Measurements from ENCODE around the gene LTBP2.

The LTBP2 gene

GRCh38 chr14:74528886-74529285 is 83.2 kb downstream of the LTBP2 start:
- H3K4me3 Mint-ChIP-seq: no peak overlapping the region
- H3K27me3 Mint-ChIP-seq: peaks cover 39% of the 10 kb centered on the region
- CTCF ChIA-PET: interaction anchor here (1.1 kb wide), 1 partner anchor 27 kb away, joined by 3 read pairs; no protein-coding TSS in a partner anchor
- H3K4me1 Mint-ChIP-seq: peaks cover 9% of the 10 kb centered on the region
- H3K9me3 Mint-ChIP-seq: no peaks in the 10 kb centered on the region
- no peaks in the 10 kb centered on the region for H3K36me3 Mint-ChIP-seq
- DNase-seq: no peak
- H3K27ac Mint-ChIP-seq: no peak overlapping the region

GRCh38 chr14:74528406-74528805 is 83.6 kb downstream of the LTBP2 start:
- peaks cover 4% of the 10 kb centered on the region for H3K4me1 Mint-ChIP-seq
- no peak overlapping the region for H3K4me3 Mint-ChIP-seq
- no peak for DNase-seq
- H3K27ac Mint-ChIP-seq: no peak overlapping the region
- CTCF ChIA-PET: no interaction called here
- H3K9me3 Mint-ChIP-seq: no peaks in the 10 kb centered on the region
- H3K27me3 Mint-ChIP-seq: peaks cover 38% of the 10 kb centered on the region
- no peaks in the 10 kb centered on the region for H3K36me3 Mint-ChIP-seq

DNA sequence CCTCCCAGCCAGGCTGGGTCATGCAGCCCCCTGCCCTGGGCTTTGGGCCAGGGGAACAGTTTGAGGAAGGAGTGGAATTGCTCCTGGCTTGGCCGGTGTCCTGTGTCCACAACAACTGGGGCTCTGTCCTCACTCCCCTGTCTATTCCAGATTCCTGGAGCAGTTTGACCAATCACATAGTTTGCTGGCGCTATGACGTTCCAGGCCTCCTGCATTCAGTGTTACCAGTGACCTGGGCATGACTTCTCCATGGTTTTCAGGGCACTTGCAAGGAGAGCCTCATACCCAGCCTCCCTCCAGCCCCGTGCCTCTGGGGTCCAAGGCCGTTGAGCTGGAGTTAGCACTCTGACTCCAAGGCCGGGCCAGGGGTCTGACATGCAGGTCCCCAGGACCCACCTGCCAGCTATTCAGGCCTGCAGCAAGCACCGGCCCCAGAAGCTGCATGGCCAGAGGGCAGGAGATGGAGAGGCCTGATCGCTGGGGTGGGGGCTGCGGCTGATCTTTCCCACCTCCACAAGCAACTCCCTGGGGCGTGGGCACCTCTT is 84.2 kb downstream of the LTBP2 start:
- H3K27me3 Mint-ChIP-seq: peaks cover 35% of the 10 kb centered on the region
- no peaks in the 10 kb centered on the region for H3K4me1 Mint-ChIP-seq
- no peak overlapping the region for H3K27ac Mint-ChIP-seq

DNA sequence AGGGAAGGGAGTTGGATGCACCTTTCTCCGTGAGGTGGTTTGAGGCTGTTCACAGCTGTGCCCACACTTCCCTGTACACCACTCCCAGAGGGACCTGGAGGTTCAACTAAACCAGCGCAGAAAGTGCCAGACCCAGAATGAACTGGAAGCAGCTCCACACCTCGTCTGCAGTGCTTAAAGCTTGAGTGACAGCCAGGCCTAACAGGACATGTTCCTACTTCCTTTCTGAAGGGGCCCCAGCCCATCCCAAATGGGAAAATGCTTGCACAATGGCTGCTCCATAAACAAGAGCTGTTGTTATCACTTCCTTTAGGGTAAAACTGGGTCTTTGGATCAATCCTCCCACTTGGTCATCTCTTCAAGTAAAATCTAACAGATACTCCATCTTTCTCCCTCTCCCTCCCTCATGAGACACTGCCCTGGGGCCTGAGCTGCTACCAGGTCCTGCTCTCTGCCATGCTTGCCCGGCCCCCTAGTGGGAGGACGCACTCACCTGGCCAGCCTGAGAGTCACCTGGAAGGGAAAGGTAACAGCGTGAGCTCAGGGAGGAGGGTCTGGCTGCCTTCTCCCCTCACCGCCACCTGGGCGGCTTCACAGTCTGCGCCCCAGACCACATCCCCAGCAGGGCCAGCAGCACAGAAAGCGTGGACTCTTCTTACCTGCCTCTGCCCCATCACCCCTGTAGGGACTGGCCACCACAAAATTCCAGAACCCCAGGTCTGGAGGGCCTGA is 85.0 kb downstream of the LTBP2 start:
- H3K4me1 Mint-ChIP-seq: no peaks in the 10 kb centered on the region
- CTCF ChIA-PET: interaction anchor here (1.0 kb wide), 1 partner anchor 9 kb away, joined by 3 read pairs; no protein-coding TSS in a partner anchor
- DNase-seq: no peak
- H3K27me3 Mint-ChIP-seq: peaks cover 35% of the 10 kb centered on the region
- no peaks in the 10 kb centered on the region for H3K9me3 Mint-ChIP-seq
- no peak overlapping the region for H3K4me3 Mint-ChIP-seq
- no peaks in the 10 kb centered on the region for H3K36me3 Mint-ChIP-seq
- no peak overlapping the region for H3K27ac Mint-ChIP-seq

More for the DNA sequence above, 84.2 kb downstream of the LTBP2 start:
- no peaks in the 10 kb centered on the region for H3K36me3 Mint-ChIP-seq
- H3K4me3 Mint-ChIP-seq: no peak overlapping the region
- no peaks in the 10 kb centered on the region for H3K9me3 Mint-ChIP-seq
- no peak for DNase-seq
- CTCF ChIA-PET: interaction anchor here (1.0 kb wide), 1 partner anchor 10 kb away, joined by 3 read pairs; no protein-coding TSS in a partner anchor

GRCh38 chr14:74525361-74525851 is 86.6 kb downstream of the LTBP2 start:
- H3K4me3 Mint-ChIP-seq: no peak overlapping the region
- no peak overlapping the region for H3K27ac Mint-ChIP-seq
- H3K9me3 Mint-ChIP-seq: no peaks in the 10 kb centered on the region
- CTCF ChIA-PET: interaction anchor here (1.4 kb wide), 1 partner anchor 13 kb away, joined by 6 read pairs; no protein-coding TSS in a partner anchor
- no peaks in the 10 kb centered on the region for H3K4me1 Mint-ChIP-seq
- H3K27me3 Mint-ChIP-seq: peaks cover 39% of the 10 kb centered on the region
- H3K36me3 Mint-ChIP-seq: no peaks in the 10 kb centered on the region
- DNase-seq: no peak

GRCh38 chr14:74524812-74525135 is 87.3 kb downstream of the LTBP2 start:
- Mint-ChIP-seq H3K27ac (no peak overlapping the region), H3K4me1 (no peaks in the 10 kb centered on the region), H3K9me3 (no peaks in the 10 kb centered on the region), H3K36me3 (no peaks in the 10 kb centered on the region), H3K27me3 (peaks cover 42% of the 10 kb centered on the region), H3K4me3 (no peak overlapping the region)
- CTCF ChIA-PET: no interaction called here
- DNase-seq: no peak

DNA sequence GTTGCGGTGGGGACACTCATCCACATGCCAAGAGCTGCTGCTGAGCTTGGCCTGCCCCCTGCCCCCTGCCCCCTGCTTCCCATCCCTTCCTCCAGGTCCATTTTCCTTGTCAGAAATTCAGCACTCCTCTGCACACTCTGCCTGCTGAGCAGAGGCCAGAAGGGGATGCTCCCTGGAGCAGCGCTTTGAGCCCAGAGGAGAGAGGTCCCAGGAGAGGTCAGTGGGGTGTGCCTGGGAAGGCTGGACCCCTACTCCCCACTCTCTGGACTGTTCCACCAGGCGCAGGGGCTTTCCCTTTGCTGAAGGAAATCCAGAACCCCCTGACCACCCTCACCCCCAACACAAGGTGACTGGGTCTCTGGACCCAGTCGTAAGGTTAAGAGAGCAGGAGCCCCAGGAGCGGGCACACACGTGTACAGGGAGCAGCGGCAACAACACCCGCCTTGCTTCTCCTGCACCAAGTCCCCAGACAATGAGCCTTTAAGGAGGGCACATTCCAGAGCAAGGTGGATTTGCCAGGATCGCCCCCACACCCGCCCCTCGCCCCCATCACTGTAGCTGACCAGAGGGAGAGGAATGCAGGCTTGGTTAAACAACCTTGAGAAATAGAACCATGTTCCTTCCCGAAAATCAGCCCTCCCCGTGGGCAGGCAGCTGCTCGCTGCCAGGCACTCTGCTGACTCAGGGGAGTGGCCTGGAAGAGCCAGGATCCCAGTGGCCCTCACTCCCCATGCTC is 87.8 kb downstream of the LTBP2 start:
- Mint-ChIP-seq H3K27ac (no peak overlapping the region), H3K4me3 (no peak overlapping the region), H3K9me3 (no peaks in the 10 kb centered on the region), H3K27me3 (peaks cover 44% of the 10 kb centered on the region), H3K36me3 (no peaks in the 10 kb centered on the region), H3K4me1 (no peaks in the 10 kb centered on the region)
- CTCF ChIA-PET: no interaction called here
- no peak for DNase-seq

GRCh38 chr14:74522740-74523139 is 89.3 kb downstream of the LTBP2 start:
- no peak for DNase-seq
- Mint-ChIP-seq H3K27me3 (peaks cover 54% of the 10 kb centered on the region), H3K4me3 (no peak overlapping the region), H3K4me1 (no peaks in the 10 kb centered on the region), H3K9me3 (no peaks in the 10 kb centered on the region), H3K36me3 (no peaks in the 10 kb centered on the region), H3K27ac (no peak overlapping the region)
- CTCF ChIA-PET: no interaction called here

DNA sequence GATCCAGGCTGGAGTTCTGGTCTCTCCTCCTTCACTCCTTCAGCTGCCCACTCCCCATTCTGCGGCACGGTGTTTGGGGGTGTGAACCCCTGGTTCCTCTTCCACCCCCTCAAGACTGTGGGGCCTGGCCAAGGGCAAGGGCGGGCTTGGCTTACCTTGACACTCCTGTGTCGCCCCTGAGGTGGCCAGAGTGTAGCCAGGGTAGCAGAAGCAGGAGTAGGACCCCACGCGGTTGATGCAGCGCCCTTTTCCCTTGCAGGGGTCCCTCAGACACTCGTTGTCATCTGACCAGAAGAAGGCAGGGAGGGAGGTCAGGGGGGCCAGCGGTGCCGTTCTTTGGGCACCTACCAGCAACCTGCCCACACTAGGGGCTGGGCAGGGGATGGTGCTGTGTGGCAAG is 90.3 kb downstream of the LTBP2 start:
- H3K9me3 Mint-ChIP-seq: no peaks in the 10 kb centered on the region
- no peak for DNase-seq
- H3K27ac Mint-ChIP-seq: no peak overlapping the region
- no peaks in the 10 kb centered on the region for H3K36me3 Mint-ChIP-seq
- peaks cover 57% of the 10 kb centered on the region for H3K27me3 Mint-ChIP-seq
- CTCF ChIA-PET: no interaction called here
- H3K4me1 Mint-ChIP-seq: no peaks in the 10 kb centered on the region
- no peak overlapping the region for H3K4me3 Mint-ChIP-seq

DNA sequence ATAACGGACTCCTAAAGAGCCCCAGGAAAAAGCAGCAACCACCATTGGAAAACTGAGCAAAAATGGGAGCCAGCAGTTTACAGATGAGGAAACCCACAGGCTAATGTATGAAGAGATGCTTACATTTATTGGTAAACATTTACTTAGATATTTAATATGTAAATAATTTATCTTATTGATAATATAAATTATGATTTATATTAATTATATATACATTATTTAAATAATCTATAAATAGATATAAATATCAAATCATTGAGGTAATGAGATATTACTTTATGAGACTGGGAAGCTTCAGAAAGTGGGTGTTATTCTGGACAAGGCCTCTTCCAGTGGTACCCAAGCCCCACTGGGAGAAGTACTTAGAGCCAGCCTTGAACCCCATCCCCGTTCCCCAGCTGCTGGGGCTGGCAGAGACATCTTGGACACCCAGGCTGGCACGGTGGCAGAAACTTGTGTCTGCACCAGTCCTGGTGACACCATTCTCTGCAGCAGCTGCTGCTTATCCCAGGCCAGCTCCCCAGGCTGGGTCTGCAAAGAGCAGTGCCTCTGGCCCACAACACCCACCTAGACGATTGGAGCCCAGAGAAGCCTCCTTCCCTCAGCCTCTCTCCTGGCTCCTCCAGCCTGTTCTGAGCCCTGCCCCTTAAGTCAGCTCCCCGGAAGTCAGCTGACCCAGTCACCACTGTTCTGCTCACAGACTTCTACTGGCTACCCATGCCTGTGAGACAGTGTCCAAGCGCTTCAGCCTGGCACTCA is 92.5 kb downstream of the LTBP2 start:
- CTCF ChIA-PET: no interaction called here
- Mint-ChIP-seq H3K27ac (no peak overlapping the region), H3K9me3 (no peaks in the 10 kb centered on the region), H3K4me1 (peaks cover 5% of the 10 kb centered on the region), H3K36me3 (no peaks in the 10 kb centered on the region), H3K27me3 (peaks cover 54% of the 10 kb centered on the region), H3K4me3 (no peak overlapping the region)
- DNase-seq: no peak

DNA sequence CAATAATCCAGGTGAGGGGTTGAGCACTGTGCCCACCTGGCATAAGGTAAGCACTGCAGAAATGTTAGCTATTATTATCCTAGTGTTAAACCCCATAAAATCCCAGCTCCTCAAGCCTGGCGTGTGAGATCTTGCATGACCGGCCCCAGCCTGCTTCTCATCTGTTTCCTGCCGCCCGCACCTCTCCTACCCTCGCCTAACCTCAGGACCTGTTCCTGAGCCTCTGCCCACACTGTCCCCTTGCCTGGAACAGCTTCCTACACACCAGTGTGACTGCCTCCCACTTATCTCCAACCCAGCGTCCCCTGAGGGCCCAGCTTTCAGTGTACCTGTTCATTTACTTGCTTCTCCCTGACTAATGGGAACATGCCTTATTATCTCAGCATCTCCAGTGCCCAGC is 93.8 kb downstream of the LTBP2 start:
- no peak for DNase-seq
- Mint-ChIP-seq H3K27ac (no peak overlapping the region), H3K9me3 (no peaks in the 10 kb centered on the region), H3K27me3 (peaks cover 58% of the 10 kb centered on the region), H3K36me3 (no peaks in the 10 kb centered on the region), H3K4me1 (peaks cover 12% of the 10 kb centered on the region), H3K4me3 (no peak overlapping the region)
- CTCF ChIA-PET: interaction anchor here (1.5 kb wide), 1 partner anchor 9 kb away, joined by 3 read pairs; no protein-coding TSS in a partner anchor

DNA sequence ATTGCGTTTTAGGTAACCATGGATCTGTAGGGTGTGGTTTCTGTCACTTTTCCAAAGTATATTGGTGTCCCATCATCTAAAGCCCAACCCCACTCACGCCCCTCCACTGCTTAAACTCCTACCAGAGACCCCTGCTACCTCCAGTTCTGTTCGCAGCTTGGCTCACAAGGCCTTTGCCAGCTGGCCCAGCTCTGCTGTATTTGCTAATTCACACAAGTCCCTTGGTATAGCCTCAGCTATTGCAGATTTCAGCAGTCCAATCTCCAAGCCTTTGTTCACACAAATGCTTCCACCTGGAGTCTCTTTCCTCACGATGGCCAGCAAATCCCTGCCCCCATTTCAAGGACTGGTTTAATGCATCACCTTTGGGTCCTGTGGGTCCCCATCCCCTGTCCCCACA is 94.3 kb downstream of the LTBP2 start:
- Mint-ChIP-seq H3K27ac (no peak overlapping the region), H3K4me3 (no peak overlapping the region), H3K36me3 (no peaks in the 10 kb centered on the region), H3K27me3 (peaks cover 62% of the 10 kb centered on the region), H3K9me3 (no peaks in the 10 kb centered on the region), H3K4me1 (peaks cover 12% of the 10 kb centered on the region)
- CTCF ChIA-PET: interaction anchor here (1.5 kb wide), 1 partner anchor 10 kb away, joined by 3 read pairs; no protein-coding TSS in a partner anchor
- DNase-seq: no peak

GRCh38 chr14:74516451-74517160 is 95.4 kb downstream of the LTBP2 start:
- Mint-ChIP-seq H3K4me1 (peaks cover 12% of the 10 kb centered on the region), H3K27ac (no peak overlapping the region), H3K27me3 (peaks cover 74% of the 10 kb centered on the region), H3K4me3 (no peak overlapping the region), H3K9me3 (no peaks in the 10 kb centered on the region), H3K36me3 (no peaks in the 10 kb centered on the region)
- no peak for DNase-seq
- CTCF ChIA-PET: no interaction called here

Data from activated naive CD4-positive, alpha-beta T cell treated with anti-CD3 and anti-CD28 coated beads, Interleukin-2, amount 10 ng/mL, durations not matched to agents 7 days and 5 days (primary cell).